GM23248 (cell line): ENCODE measurements around the gene DPYD.

Experiments used
- EZH2 ChIP-seq: fragments of 200-600 bp; sonication (generic); IDR thresholded peaks from 2 replicates; pipeline ENCODE4 v1.6.1; 2018; ENCODE audit warnings: antibody characterized with exemption, mild to moderate bottlenecking; ENCODE audit not compliant: insufficient read depth, poor library complexity, severe bottlenecking
- EZH2phosphoT487 ChIP-seq: fragments of 200-600 bp; sonication (generic); IDR thresholded peaks from 2 replicates; pipeline ENCODE4 v1.6.1; 2018; ENCODE audit warnings: antibody characterized with exemption, moderate library complexity, mild to moderate bottlenecking, low read depth; ENCODE audit not compliant: insufficient read depth

GRCh38 chr1:97761637-97762036, 159.2 kb downstream of the DPYD start:
- TF ChIP-seq EZH2 (no peak), EZH2phosphoT487 (no peak)
